ENCODE measurements around the gene IDH2. TPM values are rescaled to one million over a fixed set of nuclear protein-coding genes. Genes with fewer than 3 reads are reported as not detected.
"Not testable (repeated sequence)": the region's sequence is repeated elsewhere in the genome, so short reads cannot be mapped to it uniquely, and the experiment has no call there.

Gene IDH2
- polyA plus RNA-seq, 1 donor from 2014 or later = 84.7 TPM

GRCh38 chr15:90141646-90142045 is 39.4 kb upstream of the IDH2 start (continued):
- no peak for TF ChIP-seq SMC3 (conservative IDR thresholded peaks at IDR 0.05; ENCODE audit: poor library complexity)

DNA sequence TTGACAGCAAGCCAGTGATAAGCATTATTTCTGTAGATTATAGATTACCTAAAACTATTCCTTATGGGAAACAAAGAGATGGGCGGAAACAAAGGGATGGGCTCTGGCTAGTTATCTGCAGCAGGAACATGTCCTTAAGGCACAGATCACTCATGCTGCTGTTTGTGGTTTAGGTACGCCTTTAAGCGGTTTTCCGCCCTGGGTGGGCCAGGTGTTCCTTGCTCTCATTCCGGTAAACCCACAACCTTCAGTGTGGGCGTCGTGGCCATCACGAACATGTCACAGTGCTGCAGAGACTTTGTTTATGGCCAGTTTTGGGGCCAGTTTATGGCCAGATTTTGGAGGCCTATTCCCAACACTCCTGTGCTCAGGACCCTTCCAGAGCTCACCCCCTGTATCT is 37.3 kb upstream of the IDH2 start:
- H3K9me2 ChIP-seq (ENCODE audit: insufficient read depth, low read length); H2AFZ ChIP-seq (ENCODE audit: low read depth, low read length); H3K4me2 ChIP-seq (ENCODE audit: low read length); H3K9ac ChIP-seq (ENCODE audit: low read length); H4K20me1 ChIP-seq (ENCODE audit: insufficient read depth); H3K27ac ChIP-seq (ENCODE audit: low read length); H3K36me3 ChIP-seq (ENCODE audit: insufficient read depth, low read length); H3K79me2 ChIP-seq (replicated peaks; ENCODE audit: insufficient read depth, low read length); H3F3A ChIP-seq (ENCODE audit: insufficient read depth, low read length, poor library complexity, severe bottlenecking); H3K9me3 ChIP-seq (ENCODE audit: low read length); H3K4me3 ChIP-seq (ENCODE audit: low read length); H3K27me3 ChIP-seq (ENCODE audit: insufficient read depth, low read depth, low read length): not testable (repeated sequence)

DNA sequence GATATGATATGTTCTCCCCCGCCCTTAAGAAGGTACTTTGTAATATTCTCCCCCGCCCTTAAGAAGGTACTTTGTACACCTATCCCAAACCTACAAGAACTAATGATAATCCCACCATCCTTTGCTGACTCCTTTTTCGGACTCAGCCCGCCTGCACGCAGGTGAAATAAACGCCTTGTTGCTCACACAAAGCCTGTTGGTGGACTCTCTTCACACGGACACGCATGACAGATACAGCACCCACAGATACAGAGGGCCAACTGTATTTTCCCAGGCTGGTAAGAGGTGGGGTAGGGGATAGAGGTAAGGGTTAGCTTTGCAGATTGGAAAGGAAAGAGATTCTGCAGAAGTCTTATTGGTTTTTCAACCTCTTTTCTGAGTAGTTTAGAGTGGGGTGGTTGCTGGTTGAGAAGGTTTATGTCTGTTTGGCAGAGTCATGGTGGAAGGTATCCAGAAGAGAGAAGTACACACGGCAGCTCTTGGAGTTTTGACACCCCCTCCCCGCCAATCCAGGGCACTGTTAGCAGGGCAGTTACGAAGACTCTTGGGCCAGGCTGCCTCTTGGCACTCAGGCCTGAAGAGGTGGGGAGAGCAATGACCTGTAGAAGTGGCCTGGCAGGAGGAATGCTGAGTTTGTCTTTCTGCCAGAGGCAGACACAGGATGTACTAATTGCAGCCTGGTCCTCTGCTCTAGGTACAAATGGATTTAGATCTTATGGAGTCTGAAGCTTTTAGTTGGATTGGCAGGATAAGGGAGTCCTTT is 36.0 kb upstream of the IDH2 start:
- H3F3A ChIP-seq (ENCODE audit: insufficient read depth, low read length, poor library complexity, severe bottlenecking) = no peaks in the 10 kb centered on the region
- no peaks in the 10 kb centered on the region for H3K9me2 ChIP-seq (ENCODE audit: insufficient read depth, low read length)
- H3K27ac ChIP-seq (ENCODE audit: low read length) = no peak overlapping the region
- no peak overlapping the region for H2AFZ ChIP-seq (ENCODE audit: low read depth, low read length)
- no peak overlapping the region for H3K4me3 ChIP-seq (ENCODE audit: low read length)
- no peaks in the 10 kb centered on the region for H3K36me3 ChIP-seq (ENCODE audit: insufficient read depth, low read length)
- no peak overlapping the region for H3K9ac ChIP-seq (ENCODE audit: low read length)
- no peaks in the 10 kb centered on the region for H3K9me3 ChIP-seq (ENCODE audit: low read length)
- H3K79me2 ChIP-seq (replicated peaks; ENCODE audit: insufficient read depth, low read length) = no peaks in the 10 kb centered on the region
- no peak overlapping the region for H3K4me2 ChIP-seq (ENCODE audit: low read length)
- no peaks in the 10 kb centered on the region for H4K20me1 ChIP-seq (ENCODE audit: insufficient read depth)
- no peaks in the 10 kb centered on the region for H3K27me3 ChIP-seq (ENCODE audit: insufficient read depth, low read depth, low read length)
- TF ChIP-seq REST (IDR thresholded peaks at IDR 0.05; ENCODE audit: borderline replicate concordance) (no peak), MXI1 (conservative IDR thresholded peaks at IDR 0.05; ENCODE audit: poor library complexity, severe bottlenecking) (no peak), EP300 (conservative IDR thresholded peaks at IDR 0.05; ENCODE audit: poor library complexity, severe bottlenecking) (no peak), RAD21 (conservative IDR thresholded peaks at IDR 0.05) (no peak), EZH2 (IDR thresholded peaks at IDR 0.05; ENCODE audit: borderline replicate concordance, insufficient read depth, low read length, poor library complexity, severe bottlenecking) (no peak), SMC3 (conservative IDR thresholded peaks at IDR 0.05; ENCODE audit: poor library complexity) (no peak), TAF1 (IDR thresholded peaks at IDR 0.05; ENCODE audit: low read depth) (no peak)

GRCh38 chr15:90132437-90132836 is 30.2 kb upstream of the IDH2 start:
- no peak overlapping the region for H3K27ac ChIP-seq (ENCODE audit: low read length)
- H3K4me3 ChIP-seq (ENCODE audit: low read length) = no peak overlapping the region
- no peak for TF ChIP-seq MXI1 (conservative IDR thresholded peaks at IDR 0.05; ENCODE audit: poor library complexity, severe bottlenecking)
- no peak for TF ChIP-seq REST (IDR thresholded peaks at IDR 0.05; ENCODE audit: borderline replicate concordance)
- no peak for TF ChIP-seq RAD21 (conservative IDR thresholded peaks at IDR 0.05)
- TF ChIP-seq SMC3 (conservative IDR thresholded peaks at IDR 0.05; ENCODE audit: poor library complexity) = no peak
- no peak for TF ChIP-seq EP300 (conservative IDR thresholded peaks at IDR 0.05; ENCODE audit: poor library complexity, severe bottlenecking)
- TF ChIP-seq, protein P1, sequence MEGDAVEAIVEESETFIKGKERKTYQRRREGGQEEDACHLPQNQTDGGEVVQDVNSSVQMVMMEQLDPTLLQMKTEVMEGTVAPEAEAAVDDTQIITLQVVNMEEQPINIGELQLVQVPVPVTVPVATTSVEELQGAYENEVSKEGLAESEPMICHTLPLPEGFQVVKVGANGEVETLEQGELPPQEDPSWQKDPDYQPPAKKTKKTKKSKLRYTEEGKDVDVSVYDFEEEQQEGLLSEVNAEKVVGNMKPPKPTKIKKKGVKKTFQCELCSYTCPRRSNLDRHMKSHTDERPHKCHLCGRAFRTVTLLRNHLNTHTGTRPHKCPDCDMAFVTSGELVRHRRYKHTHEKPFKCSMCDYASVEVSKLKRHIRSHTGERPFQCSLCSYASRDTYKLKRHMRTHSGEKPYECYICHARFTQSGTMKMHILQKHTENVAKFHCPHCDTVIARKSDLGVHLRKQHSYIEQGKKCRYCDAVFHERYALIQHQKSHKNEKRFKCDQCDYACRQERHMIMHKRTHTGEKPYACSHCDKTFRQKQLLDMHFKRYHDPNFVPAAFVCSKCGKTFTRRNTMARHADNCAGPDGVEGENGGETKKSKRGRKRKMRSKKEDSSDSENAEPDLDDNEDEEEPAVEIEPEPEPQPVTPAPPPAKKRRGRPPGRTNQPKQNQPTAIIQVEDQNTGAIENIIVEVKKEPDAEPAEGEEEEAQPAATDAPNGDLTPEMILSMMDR (IDR thresholded peaks at IDR 0.05; ENCODE audit: poor library complexity, severe bottlenecking) = no peak
- TF ChIP-seq EZH2 (IDR thresholded peaks at IDR 0.05; ENCODE audit: borderline replicate concordance, insufficient read depth, low read length, poor library complexity, severe bottlenecking) = no peak
- TF ChIP-seq POLR2AphosphoS5 (IDR thresholded peaks at IDR 0.05) = no peak
- TF ChIP-seq TAF1 (IDR thresholded peaks at IDR 0.05; ENCODE audit: low read depth) = no peak
- no peaks in the 10 kb centered on the region for H3F3A ChIP-seq (ENCODE audit: insufficient read depth, low read length, poor library complexity, severe bottlenecking)
- no peak overlapping the region for H3K4me2 ChIP-seq (ENCODE audit: low read length)
- no peaks in the 10 kb centered on the region for H3K9me3 ChIP-seq (ENCODE audit: low read length)
- H3K79me2 ChIP-seq (replicated peaks; ENCODE audit: insufficient read depth, low read length) = no peaks in the 10 kb centered on the region
- no peak overlapping the region for H2AFZ ChIP-seq (ENCODE audit: low read depth, low read length)
- H3K9ac ChIP-seq (ENCODE audit: low read length) = no peak overlapping the region
- H3K27me3 ChIP-seq (ENCODE audit: insufficient read depth, low read depth, low read length) = no peaks in the 10 kb centered on the region
- no peaks in the 10 kb centered on the region for H3K36me3 ChIP-seq (ENCODE audit: insufficient read depth, low read length)
- no peaks in the 10 kb centered on the region for H4K20me1 ChIP-seq (ENCODE audit: insufficient read depth)
- H3K9me2 ChIP-seq (ENCODE audit: insufficient read depth, low read length) = no peaks in the 10 kb centered on the region

Measured in neural cell (in vitro differentiated cells).